LoVo (cell line): ENCODE measurements around the gene ADIPOR2.
"Not testable (repeated sequence)": the region's sequence is repeated elsewhere in the genome, so short reads cannot be mapped to it uniquely, and the experiment has no call there.

ENCODE experiments used
- DNase-seq: peaks from one replicate; pipeline ENCODE4 v3.0.0-alpha.2; 2016; ENCODE audit warnings: low spot score

Gene ADIPOR2

GRCh38 chr12:1666215-1666614, 24.7 kb upstream of the ADIPOR2 start:
- DNase-seq = no peak

- DNase-seq = no peak
Observed at GRCh38 chr12:1666685-1667162, 24.1 kb upstream of the ADIPOR2 start.

GRCh38 chr12:1668833-1669543, 21.9 kb upstream of the ADIPOR2 start:
- DNase-seq = no peak

- DNase-seq = peak; percentile 92
Observed at GRCh38 chr12:1670358-1671268, 20.3 kb upstream of the ADIPOR2 start.

- no peak for DNase-seq
Observed at GRCh38 chr12:1676043-1676442, 14.8 kb upstream of the ADIPOR2 start.

- DNase-seq = no peak
Observed at GRCh38 chr12:1680804-1681492, 9.9 kb upstream of the ADIPOR2 start.

GRCh38 chr12:1681493-1681807, 9.4 kb upstream of the ADIPOR2 start:
- DNase-seq = no peak

- DNase-seq = no peak
Observed at GRCh38 chr12:1688086-1688710, 2.7 kb upstream of the ADIPOR2 start.

- peak; percentile 45 for DNase-seq
Observed at GRCh38 chr12:1691123-1692007, 495 bp downstream of the ADIPOR2 start.

GRCh38 chr12:1692226-1692625, 1.4 kb downstream of the ADIPOR2 start:
- no peak for DNase-seq

GRCh38 chr12:1692895-1693610, 2.2 kb downstream of the ADIPOR2 start:
- no peak for DNase-seq

- DNase-seq = not testable (repeated sequence)
Observed at GRCh38 chr12:1695097-1695496, 4.2 kb downstream of the ADIPOR2 start.

GRCh38 chr12:1695886-1696670, 5.2 kb downstream of the ADIPOR2 start:
- DNase-seq = no peak

- no peak for DNase-seq
Observed at GRCh38 chr12:1696800-1697199, 5.9 kb downstream of the ADIPOR2 start.

GRCh38 chr12:1697271-1697670, 6.4 kb downstream of the ADIPOR2 start:
- no peak for DNase-seq

- no peak for DNase-seq
Observed at GRCh38 chr12:1698720-1699119, 7.8 kb downstream of the ADIPOR2 start.

- DNase-seq = no peak
Observed at GRCh38 chr12:1702713-1703112, 11.8 kb downstream of the ADIPOR2 start.

- DNase-seq = no peak
Observed at GRCh38 chr12:1703771-1704722, 13.2 kb downstream of the ADIPOR2 start.
